ENCODE results near the gene KRT74.

GRCh38 chr12:52561880-52562449 is 11.7 kb downstream of the KRT74 start:
- TF ChIP-seq CTCF (conservative IDR thresholded peaks at IDR 0.05; ENCODE audit: low read depth, low read length) (peak; percentile 61), EZH2 (IDR thresholded peaks at IDR 0.05; ENCODE audit: low read length, unreplicated experiment) (no peak), EZH2phosphoT487 (IDR thresholded peaks at IDR 0.05; ENCODE audit: borderline replicate concordance, low read length) (no peak)

Measured in PC-3 (cell line).